Left lung (tissue), 10 donors: ENCODE results near the gene CHSY1. TPM values are rescaled to one million over a fixed set of nuclear protein-coding genes. Genes with fewer than 3 reads are reported as not detected.
"Not testable (repeated sequence)": the region's sequence is repeated elsewhere in the genome, so short reads cannot be mapped to it uniquely, and the experiment has no call there.

ENCODE experiments used
- ATAC-seq: fragments of 200-7000 bp; cut with Tn5 transposase; one replicate; pipeline ENCODE4 v1.9.1; 2020; ENCODE audit warnings: moderate library complexity
- DNase-seq, 4 donors: peaks; one replicate each; pipeline ENCODE4 v3.0.0-alpha.2; 2013 to 2020
- H3K27ac ChIP-seq, 2 donors: fragments of 200-600 bp; sonication (generic) in 1 of 2; one replicate each; pipeline versions ENCODE4 v1.5.0 to v1.8.0; 2020 to 2021
- H3K27me3 ChIP-seq, 2 donors: fragments of 200-600 bp; sonication (generic) in 1 of 2; one replicate each; pipeline versions ENCODE4 v1.5.0 to v1.8.0; 2020 to 2021
- H3K36me3 ChIP-seq, 2 donors: fragments of 200-600 bp; sonication (generic) in 1 of 2; one replicate each; pipeline versions ENCODE4 v1.5.0 to v1.8.0; 2020 to 2021
- H3K4me1 ChIP-seq, 2 donors: fragments of 200-600 bp; one replicate each; pipeline ENCODE4 v1.8.0; 2021
- H3K4me3 ChIP-seq, 2 donors: fragments of 200-600 bp; sonication (generic) in 1 of 2; one replicate each; pipeline versions ENCODE4 v1.5.0 to v1.8.0; 2020 to 2021; ENCODE audit warnings: mild to moderate bottlenecking in 1 of 2
- H3K9me3 ChIP-seq, 2 donors: fragments of 200-600 bp; sonication (generic) in 1 of 2; one replicate each; pipeline versions ENCODE4 v1.5.0 to v1.8.0; 2020 to 2021
- CTCF ChIP-seq, 2 donors: fragments of 200-600 bp; sonication (generic) in 1 of 2; IDR thresholded peaks; one replicate each; pipeline versions ENCODE4 v1.5.0 to v1.8.0; 2021; ENCODE audit warnings: antibody characterized with exemption in 2 of 2
- intact Hi-C, 2 donors: fragments of 100-400 bp; cut with DNase I; formaldehyde crosslinking; loops; one replicate each; pipeline versions ENCODE4 v1.11.2 to v1.14.2; 2022
- polyA plus RNA-seq, 6 donors: library from polyadenylated mRNA; unstranded; fragments of 120-200 nt; gene quantifications; one replicate each; pipeline ENCODE4 v1.2.1, GENCODE V29; 2013; ENCODE audit not compliant: insufficient read length in 6 of 6
- total RNA-seq, 2 donors: library from RNA; stranded (reverse); fragmentation: NEBNext Ultra II Directional; extraction: Animal tissue kit (Norgen Biotek cat#: 25700); gene quantifications; one replicate each; pipeline ENCODE4 v1.2.1, GENCODE V29; 2021
- donor health status: DM: no; HTN: yes; CAD: no.
- donor health status: DM: no; HTN: no; CAD: no.

The CHSY1 gene
- total and polyA plus RNA-seq, 8 donors, result 33.3 to 61.5 (median 51.5) TPM

- no peaks in the 10 kb centered on the region for H3K27me3 ChIP-seq
- no peak overlapping the region for H3K27ac ChIP-seq
- no peak for TF ChIP-seq CTCF (IDR thresholded peaks at IDR 0.05)
- no peak for DNase-seq
- no peak for ATAC-seq
- H3K9me3 ChIP-seq, result no peaks in the 10 kb centered on the region
- H3K4me1 ChIP-seq, result peaks cover 0 to 48% of the 10 kb centered on the region in 2 donors
- intact Hi-C loops, result no loop called here
- no peak overlapping the region for H3K4me3 ChIP-seq
- H3K36me3 ChIP-seq, result no peaks in the 10 kb centered on the region
These were observed 35.7 kb downstream of the CHSY1 start for GRCh38 chr15:101216100-101216499.

- no peak for TF ChIP-seq CTCF (IDR thresholded peaks at IDR 0.05)
- ATAC-seq, result no peak
- no peak overlapping the region for H3K27ac ChIP-seq
- H3K4me1 ChIP-seq, result peaks cover 0 to 48% of the 10 kb centered on the region in 2 donors
- no peaks in the 10 kb centered on the region for H3K9me3 ChIP-seq
- DNase-seq, result no peak
- intact Hi-C loops, result no loop called here
- no peak overlapping the region for H3K4me3 ChIP-seq
- H3K36me3 ChIP-seq, result no peaks in the 10 kb centered on the region
- no peaks in the 10 kb centered on the region for H3K27me3 ChIP-seq
These were observed 36.2 kb downstream of the CHSY1 start for GRCh38 chr15:101215681-101216080.

- DNase-seq, H3K27me3 ChIP-seq, ATAC-seq, H3K36me3 ChIP-seq, H3K4me3 ChIP-seq, H3K9me3 ChIP-seq, intact Hi-C loops: not testable (repeated sequence)
- Histone ChIP-seq H3K4me1 (peaks cover 4 to 55% of the 10 kb centered on the region in 2 donors), H3K27ac (peak overlapping the region in 1 of 2 donors; percentile 5)
These were observed 37.3 kb downstream of the CHSY1 start for GRCh38 chr15:101214435-101215097.

GRCh38 chr15:101213570-101213969 lies 38.3 kb downstream of the CHSY1 start:
- Histone ChIP-seq H3K9me3 (no peaks in the 10 kb centered on the region), H3K27me3 (no peaks in the 10 kb centered on the region), H3K4me1 (peaks cover 10 to 57% of the 10 kb centered on the region in 2 donors), H3K4me3 (no peak overlapping the region), H3K36me3 (no peaks in the 10 kb centered on the region), H3K27ac (peak overlapping the region in 1 of 2 donors; percentile 29)
- intact Hi-C loops, result no loop called here
- DNase-seq (no peak), ATAC-seq (no peak)
- TF ChIP-seq CTCF (IDR thresholded peaks at IDR 0.05), result no peak

GRCh38 chr15:101213147-101213546 lies 38.7 kb downstream of the CHSY1 start:
- Histone ChIP-seq H3K36me3 (no peaks in the 10 kb centered on the region), H3K27me3 (no peaks in the 10 kb centered on the region), H3K4me1 (peaks cover 10 to 61% of the 10 kb centered on the region in 2 donors), H3K9me3 (no peaks in the 10 kb centered on the region), H3K27ac (peak overlapping the region in 1 of 2 donors; percentile 29), H3K4me3 (no peak overlapping the region)
- no peak for TF ChIP-seq CTCF (IDR thresholded peaks at IDR 0.05)
- ATAC-seq (no peak), DNase-seq (no peak)
- intact Hi-C loops, result no loop called here

- ATAC-seq (no peak), DNase-seq (no peak)
- no peak overlapping the region for H3K4me3 ChIP-seq
- peaks cover 10 to 74% of the 10 kb centered on the region in 2 donors for H3K4me1 ChIP-seq
- intact Hi-C loops, result no loop called here
- no peak overlapping the region for H3K27ac ChIP-seq
- no peak for TF ChIP-seq CTCF (IDR thresholded peaks at IDR 0.05)
- H3K36me3 ChIP-seq, result no peaks in the 10 kb centered on the region
- H3K27me3 ChIP-seq, result no peaks in the 10 kb centered on the region
- no peaks in the 10 kb centered on the region for H3K9me3 ChIP-seq
These were observed 40.0 kb downstream of the CHSY1 start for GRCh38 chr15:101211897-101212296.
